HL-60 (cell line): ENCODE measurements around the gene PIR.

Experiments used
- DNase-seq, 2 experiments: peaks; one replicate each; pipeline ENCODE4 v3.0.0-alpha.2; 2010 to 2020; ENCODE audit warnings: low read depth in 1 of 2, low spot score in 1 of 2
- H3K27ac ChIP-seq: fragments of 250-450 bp; sonication (Bioruptor Pico); replicated peaks from 2 replicates; pipeline ENCODE4 v1.5.1; 2020; ENCODE audit warnings: mild to moderate bottlenecking, moderate library complexity
- H3K27me3 ChIP-seq: fragments of 250-450 bp; sonication (Bioruptor Pico); 2 replicates; pipeline ENCODE4 v1.5.1; 2021; ENCODE audit warnings: mild to moderate bottlenecking, moderate library complexity; ENCODE audit not compliant: insufficient read depth, poor library complexity, severe bottlenecking
- H3K4me3 ChIP-seq: replicated peaks from 2 replicates; pipeline ENCODE4 v1.5.1; 2011; ENCODE audit warnings: mild to moderate bottlenecking, control low read depth, low read length; ENCODE audit not compliant: insufficient read depth
- GABPA ChIP-seq: IDR thresholded peaks from 2 replicates; pipeline ENCODE4 v1.6.1; 2012; ENCODE audit warnings: low read depth
- POLR2AphosphoS5 ChIP-seq: IDR thresholded peaks from 2 replicates; pipeline ENCODE4 v1.6.1; 2012; ENCODE audit warnings: low read depth
- SPI1 ChIP-seq: IDR thresholded peaks from 2 replicates; pipeline ENCODE4 v1.6.1; 2012; ENCODE audit warnings: low read depth, mild to moderate bottlenecking, borderline replicate concordance
- TF ChIP-seq, protein P1 (sequence below): IDR thresholded peaks from one replicate; pipeline ENCODE4 v1.5.1; 2011; ENCODE audit warnings: low read length, control low read depth, inconsistent platforms; ENCODE audit not compliant: insufficient read depth
- TF ChIP-seq, protein P2 (sequence below): IDR thresholded peaks from 2 replicates; pipeline ENCODE4 v1.6.1; 2012; ENCODE audit warnings: low read depth; ENCODE audit not compliant: insufficient replicate concordance

The PIR gene

DNA sequence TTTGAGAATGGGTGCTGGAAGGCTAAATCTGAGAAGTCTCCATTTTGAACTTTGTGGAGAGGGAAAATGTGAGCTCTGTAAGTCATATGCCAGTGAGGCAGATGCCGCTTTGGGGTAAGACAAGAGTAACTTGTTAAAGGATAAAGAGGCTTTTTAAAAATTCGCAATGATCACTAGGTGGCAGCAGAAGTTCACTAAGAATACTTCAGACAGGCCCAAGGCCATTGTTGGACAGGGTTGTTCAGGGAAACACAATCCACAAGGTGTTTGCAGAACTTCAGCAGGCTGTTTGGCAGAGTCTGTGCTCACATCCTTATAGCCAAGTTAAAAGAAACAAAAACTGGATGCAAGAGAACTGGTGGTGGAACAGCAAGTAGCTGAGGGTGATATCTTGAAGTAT lies 144.1 kb downstream of the PIR start:
- TF ChIP-seq, protein P1, sequence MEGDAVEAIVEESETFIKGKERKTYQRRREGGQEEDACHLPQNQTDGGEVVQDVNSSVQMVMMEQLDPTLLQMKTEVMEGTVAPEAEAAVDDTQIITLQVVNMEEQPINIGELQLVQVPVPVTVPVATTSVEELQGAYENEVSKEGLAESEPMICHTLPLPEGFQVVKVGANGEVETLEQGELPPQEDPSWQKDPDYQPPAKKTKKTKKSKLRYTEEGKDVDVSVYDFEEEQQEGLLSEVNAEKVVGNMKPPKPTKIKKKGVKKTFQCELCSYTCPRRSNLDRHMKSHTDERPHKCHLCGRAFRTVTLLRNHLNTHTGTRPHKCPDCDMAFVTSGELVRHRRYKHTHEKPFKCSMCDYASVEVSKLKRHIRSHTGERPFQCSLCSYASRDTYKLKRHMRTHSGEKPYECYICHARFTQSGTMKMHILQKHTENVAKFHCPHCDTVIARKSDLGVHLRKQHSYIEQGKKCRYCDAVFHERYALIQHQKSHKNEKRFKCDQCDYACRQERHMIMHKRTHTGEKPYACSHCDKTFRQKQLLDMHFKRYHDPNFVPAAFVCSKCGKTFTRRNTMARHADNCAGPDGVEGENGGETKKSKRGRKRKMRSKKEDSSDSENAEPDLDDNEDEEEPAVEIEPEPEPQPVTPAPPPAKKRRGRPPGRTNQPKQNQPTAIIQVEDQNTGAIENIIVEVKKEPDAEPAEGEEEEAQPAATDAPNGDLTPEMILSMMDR: no peak
- TF ChIP-seq SPI1 (no peak), POLR2AphosphoS5 (no peak), GABPA (no peak)
- TF ChIP-seq, protein P2, sequence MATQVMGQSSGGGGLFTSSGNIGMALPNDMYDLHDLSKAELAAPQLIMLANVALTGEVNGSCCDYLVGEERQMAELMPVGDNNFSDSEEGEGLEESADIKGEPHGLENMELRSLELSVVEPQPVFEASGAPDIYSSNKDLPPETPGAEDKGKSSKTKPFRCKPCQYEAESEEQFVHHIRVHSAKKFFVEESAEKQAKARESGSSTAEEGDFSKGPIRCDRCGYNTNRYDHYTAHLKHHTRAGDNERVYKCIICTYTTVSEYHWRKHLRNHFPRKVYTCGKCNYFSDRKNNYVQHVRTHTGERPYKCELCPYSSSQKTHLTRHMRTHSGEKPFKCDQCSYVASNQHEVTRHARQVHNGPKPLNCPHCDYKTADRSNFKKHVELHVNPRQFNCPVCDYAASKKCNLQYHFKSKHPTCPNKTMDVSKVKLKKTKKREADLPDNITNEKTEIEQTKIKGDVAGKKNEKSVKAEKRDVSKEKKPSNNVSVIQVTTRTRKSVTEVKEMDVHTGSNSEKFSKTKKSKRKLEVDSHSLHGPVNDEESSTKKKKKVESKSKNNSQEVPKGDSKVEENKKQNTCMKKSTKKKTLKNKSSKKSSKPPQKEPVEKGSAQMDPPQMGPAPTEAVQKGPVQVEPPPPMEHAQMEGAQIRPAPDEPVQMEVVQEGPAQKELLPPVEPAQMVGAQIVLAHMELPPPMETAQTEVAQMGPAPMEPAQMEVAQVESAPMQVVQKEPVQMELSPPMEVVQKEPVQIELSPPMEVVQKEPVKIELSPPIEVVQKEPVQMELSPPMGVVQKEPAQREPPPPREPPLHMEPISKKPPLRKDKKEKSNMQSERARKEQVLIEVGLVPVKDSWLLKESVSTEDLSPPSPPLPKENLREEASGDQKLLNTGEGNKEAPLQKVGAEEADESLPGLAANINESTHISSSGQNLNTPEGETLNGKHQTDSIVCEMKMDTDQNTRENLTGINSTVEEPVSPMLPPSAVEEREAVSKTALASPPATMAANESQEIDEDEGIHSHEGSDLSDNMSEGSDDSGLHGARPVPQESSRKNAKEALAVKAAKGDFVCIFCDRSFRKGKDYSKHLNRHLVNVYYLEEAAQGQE: no peak
- peaks cover 2% of the 10 kb centered on the region for H3K27me3 ChIP-seq
- H3K27ac ChIP-seq: no peak overlapping the region
- no peak overlapping the region for H3K4me3 ChIP-seq
- peak in 1 of 2 experiments; percentile 32 for DNase-seq

DNA sequence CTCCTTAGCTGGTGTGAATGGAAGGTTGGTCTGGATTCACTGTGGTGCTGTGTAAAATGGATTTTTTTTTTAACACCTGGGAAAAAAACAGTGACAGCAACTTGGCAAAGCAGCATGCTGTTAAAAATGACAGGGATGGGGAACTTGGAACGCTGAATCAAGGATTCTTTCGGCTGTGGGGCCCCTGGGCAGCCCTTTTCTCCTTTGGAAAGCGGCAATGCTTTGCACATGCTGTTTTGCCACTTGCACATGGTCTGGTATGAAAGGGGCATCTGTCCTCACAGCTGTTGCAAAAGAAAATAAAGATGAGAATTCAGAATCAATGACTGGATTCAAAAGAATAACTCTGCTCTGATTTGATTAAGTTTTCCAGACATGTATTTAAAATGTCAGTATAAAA lies 147.2 kb downstream of the PIR start:
- Histone ChIP-seq H3K4me3 (no peak overlapping the region), H3K27me3 (peaks cover 5% of the 10 kb centered on the region), H3K27ac (no peak overlapping the region)
- TF ChIP-seq SPI1 (no peak), GABPA (no peak), POLR2AphosphoS5 (no peak)
- TF ChIP-seq, protein P1: no peak
- TF ChIP-seq, protein P2: no peak
- DNase-seq: no peak

DNA sequence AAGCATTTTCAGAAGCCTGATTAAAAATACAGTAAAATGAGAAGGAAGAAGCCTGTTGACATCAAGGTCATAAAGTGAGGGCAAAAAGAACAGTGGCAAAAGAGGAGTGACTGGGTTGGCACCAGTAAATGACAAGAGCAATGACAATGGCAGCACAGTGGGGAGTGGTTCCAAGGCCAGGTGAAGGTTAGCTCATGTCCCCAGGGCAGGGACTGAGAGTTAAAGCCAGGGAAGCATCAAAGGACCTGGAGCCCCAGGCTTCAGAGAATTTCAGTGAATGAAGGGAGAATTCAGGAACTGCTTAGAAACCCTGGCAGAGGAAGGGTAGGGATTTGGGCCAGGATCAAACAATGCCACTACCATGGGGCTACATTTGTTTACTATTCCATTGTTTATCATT lies 149.0 kb downstream of the PIR start:
- Histone ChIP-seq H3K27ac (no peak overlapping the region), H3K27me3 (peaks cover 5% of the 10 kb centered on the region), H3K4me3 (no peak overlapping the region)
- DNase-seq: no peak
- TF ChIP-seq, protein P1: no peak
- TF ChIP-seq POLR2AphosphoS5 (no peak), SPI1 (no peak), GABPA (no peak)
- TF ChIP-seq, protein P2: no peak
